Measurements from ENCODE around the gene TMEM91. TPM values are rescaled to one million over a fixed set of nuclear protein-coding genes. Genes with fewer than 3 reads are reported as not detected.

The TMEM91 gene
- total RNA-seq, 1 donor from 2014 or later = 7.4 TPM

GRCh38 chr19:41353466-41354342 lies 22.6 kb upstream of the TMEM91 start, which contains the start of gene TGFB1:
Gene TGFB1 (minus strand): TSS chr19:41353922. CDS start chr19:41353044, 878 bp downstream.
- TF ChIP-seq CTCF (IDR thresholded peaks at IDR 0.05; ENCODE audit: insufficient read depth, low read depth, low read length) = peak; percentile 54
- TF ChIP-seq EZH2 (IDR thresholded peaks at IDR 0.05; ENCODE audit: insufficient read depth, low read length) = no peak
- peaks cover 4% of the 10 kb centered on the region for H3K36me3 ChIP-seq (ENCODE audit: insufficient read depth, low read length)
- H3K36me3 Mint-ChIP-seq (ENCODE audit: low read depth, unreplicated experiment) = peaks cover 23% of the 10 kb centered on the region
- peaks cover 50% of the 10 kb centered on the region for H4K20me1 ChIP-seq (ENCODE audit: insufficient read depth, low read length)
- H3K27ac ChIP-seq (ENCODE audit: low read depth, low read length) = peak within 1 kb of the TSS; percentile 70
- FAIRE-seq (no peak), DNase-seq (ENCODE audit: low read depth) (peak; percentile 72)
- no peaks in the 10 kb centered on the region for H3K27me3 Mint-ChIP-seq (ENCODE audit: low read depth, unreplicated experiment)
- H3K4me3 ChIP-seq (ENCODE audit: insufficient read depth, low read depth, low read length) = peak within 1 kb of the TSS; percentile 85
- H2AFZ ChIP-seq (ENCODE audit: low read depth, low read length) = peak within 1 kb of the TSS; percentile 38
- no peaks in the 10 kb centered on the region for H3K9me3 ChIP-seq (ENCODE audit: insufficient read depth, low read depth, low read length)
- peaks cover 6% of the 10 kb centered on the region for H3K4me1 ChIP-seq (ENCODE audit: insufficient read depth, low read length)
- H3K27ac Mint-ChIP-seq (ENCODE audit: unreplicated experiment) = peak within 1 kb of the TSS; percentile 89
- no peaks in the 10 kb centered on the region for H3K9me3 Mint-ChIP-seq (ENCODE audit: unreplicated experiment)
- peaks cover 47% of the 10 kb centered on the region for H3K79me2 ChIP-seq (ENCODE audit: insufficient read depth, low read length)
- peaks cover 14% of the 10 kb centered on the region for H3K4me1 Mint-ChIP-seq (ENCODE audit: low read depth, unreplicated experiment)
- H3K4me2 ChIP-seq (ENCODE audit: low read length) = peak within 1 kb of the TSS; percentile 99
- H3K4me3 Mint-ChIP-seq (ENCODE audit: unreplicated experiment) = peak within 1 kb of the TSS; percentile 97
- peak within 1 kb of the TSS; percentile 94 for H3K9ac ChIP-seq (ENCODE audit: low read length)
- no peaks in the 10 kb centered on the region for H3K27me3 ChIP-seq (ENCODE audit: insufficient read depth, low read length)

- H3K4me1 Mint-ChIP-seq (ENCODE audit: low read depth, unreplicated experiment) = peaks cover 8% of the 10 kb centered on the region
- Histone ChIP-seq H3K4me3 (ENCODE audit: insufficient read depth, low read depth, low read length) (peak overlapping the region; percentile 50), H2AFZ (ENCODE audit: low read depth, low read length) (peak overlapping the region; percentile 38), H3K36me3 (ENCODE audit: insufficient read depth, low read length) (peaks cover 4% of the 10 kb centered on the region), H3K27ac (ENCODE audit: low read depth, low read length) (no peak overlapping the region), H3K4me2 (ENCODE audit: low read length) (peak overlapping the region; percentile 99), H3K4me1 (ENCODE audit: insufficient read depth, low read length) (peaks cover 4% of the 10 kb centered on the region), H3K9ac (ENCODE audit: low read length) (peak overlapping the region; percentile 94), H3K9me3 (ENCODE audit: insufficient read depth, low read depth, low read length) (no peaks in the 10 kb centered on the region), H4K20me1 (ENCODE audit: insufficient read depth, low read length) (peaks cover 43% of the 10 kb centered on the region), H3K79me2 (ENCODE audit: insufficient read depth, low read length) (peaks cover 40% of the 10 kb centered on the region), H3K27me3 (ENCODE audit: insufficient read depth, low read length) (no peaks in the 10 kb centered on the region)
- H3K9me3 Mint-ChIP-seq (ENCODE audit: unreplicated experiment) = no peaks in the 10 kb centered on the region
- no peak for FAIRE-seq
- TF ChIP-seq EZH2 (IDR thresholded peaks at IDR 0.05; ENCODE audit: insufficient read depth, low read length) (no peak), CTCF (IDR thresholded peaks at IDR 0.05; ENCODE audit: insufficient read depth, low read depth, low read length) (no peak)
- H3K36me3 Mint-ChIP-seq (ENCODE audit: low read depth, unreplicated experiment) = peaks cover 17% of the 10 kb centered on the region
- H3K4me3 Mint-ChIP-seq (ENCODE audit: unreplicated experiment) = peak overlapping the region; percentile 84
- H3K27ac Mint-ChIP-seq (ENCODE audit: unreplicated experiment) = peak overlapping the region; percentile 63
- DNase-seq (ENCODE audit: low read depth) = no peak
- H3K27me3 Mint-ChIP-seq (ENCODE audit: low read depth, unreplicated experiment) = no peaks in the 10 kb centered on the region
These were observed 21.9 kb upstream of the TMEM91 start for GRCh38 chr19:41354343-41354953.
